ENCODE measurements around the gene MYLK4.
A peak's percentile ranks its signal among the peaks of the same experiment; 100 is the strongest.

Gene MYLK4

DNA sequence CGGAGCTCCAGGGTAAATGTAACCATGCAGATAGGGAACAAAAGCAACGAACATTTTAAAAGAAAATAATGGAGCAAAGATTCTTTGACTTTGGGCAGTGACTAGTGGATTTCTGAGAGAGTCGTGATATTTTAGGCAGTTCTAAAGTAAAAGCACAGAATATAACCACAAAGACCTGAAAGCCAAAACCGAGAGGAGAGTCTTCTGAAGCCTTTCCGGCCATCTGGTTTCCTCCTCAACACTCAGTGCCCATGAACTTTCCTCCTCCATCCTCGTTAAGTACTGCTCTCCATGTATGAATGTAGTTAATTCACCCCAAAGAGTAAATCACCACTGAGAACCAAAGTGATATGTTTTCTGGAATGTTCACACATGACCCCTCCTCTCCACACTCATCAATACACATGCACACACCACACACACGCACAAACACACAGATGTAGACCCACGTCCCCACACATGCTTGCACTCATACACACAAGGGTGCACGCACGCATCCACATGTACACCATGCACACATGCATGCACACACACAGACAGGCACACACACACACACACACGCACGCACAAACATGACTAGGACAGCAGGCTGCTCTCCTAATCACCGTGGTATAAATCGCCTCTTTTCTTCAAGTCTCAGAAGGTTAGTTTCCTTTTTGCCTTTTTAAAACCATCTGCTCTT is 109.5 kb downstream of the MYLK4 start:
- H3K36me3 ChIP-seq (ENCODE audit: control insufficient read depth, low read depth, low read length): no peaks in the 10 kb centered on the region
- no peaks in the 10 kb centered on the region for H3K27me3 ChIP-seq (ENCODE audit: control insufficient read depth, insufficient read depth, low read length)
- H3K4me1 ChIP-seq (ENCODE audit: control insufficient read depth, low read depth, low read length): peaks cover 14% of the 10 kb centered on the region
- H3K27ac ChIP-seq (ENCODE audit: low read length): no peak overlapping the region
- H3K4me3 ChIP-seq (ENCODE audit: low read length): no peak overlapping the region
- no peaks in the 10 kb centered on the region for H3K9me3 ChIP-seq (ENCODE audit: control insufficient read depth, low read depth, low read length)
- no peak overlapping the region for H3K9ac ChIP-seq (ENCODE audit: low read length)

DNA sequence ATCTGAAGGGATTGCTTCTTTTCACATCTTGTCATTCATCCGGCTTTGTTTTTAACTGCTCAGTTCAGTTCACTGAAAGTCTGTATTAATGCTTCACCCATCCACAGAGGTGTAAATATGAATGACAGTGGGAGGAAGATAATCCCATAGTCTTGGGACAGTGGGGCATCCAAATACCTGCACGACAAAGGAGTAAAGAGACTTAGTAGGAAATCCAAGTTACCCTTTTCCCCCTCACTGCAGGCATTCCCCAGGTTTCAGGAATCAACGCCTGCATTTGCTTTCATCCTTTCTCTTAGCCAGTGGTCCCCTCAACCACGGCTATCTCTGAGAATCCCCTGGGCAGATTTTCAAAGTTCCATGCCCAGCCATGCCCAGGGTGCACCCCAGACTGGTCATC is 110.2 kb downstream of the MYLK4 start:
- Histone ChIP-seq H3K36me3 (ENCODE audit: control insufficient read depth, low read depth, low read length) (no peaks in the 10 kb centered on the region), H3K27me3 (ENCODE audit: control insufficient read depth, insufficient read depth, low read length) (no peaks in the 10 kb centered on the region), H3K4me3 (ENCODE audit: low read length) (no peak overlapping the region), H3K9ac (ENCODE audit: low read length) (no peak overlapping the region), H3K9me3 (ENCODE audit: control insufficient read depth, low read depth, low read length) (no peaks in the 10 kb centered on the region), H3K27ac (ENCODE audit: low read length) (no peak overlapping the region), H3K4me1 (ENCODE audit: control insufficient read depth, low read depth, low read length) (peaks cover 14% of the 10 kb centered on the region)

DNA sequence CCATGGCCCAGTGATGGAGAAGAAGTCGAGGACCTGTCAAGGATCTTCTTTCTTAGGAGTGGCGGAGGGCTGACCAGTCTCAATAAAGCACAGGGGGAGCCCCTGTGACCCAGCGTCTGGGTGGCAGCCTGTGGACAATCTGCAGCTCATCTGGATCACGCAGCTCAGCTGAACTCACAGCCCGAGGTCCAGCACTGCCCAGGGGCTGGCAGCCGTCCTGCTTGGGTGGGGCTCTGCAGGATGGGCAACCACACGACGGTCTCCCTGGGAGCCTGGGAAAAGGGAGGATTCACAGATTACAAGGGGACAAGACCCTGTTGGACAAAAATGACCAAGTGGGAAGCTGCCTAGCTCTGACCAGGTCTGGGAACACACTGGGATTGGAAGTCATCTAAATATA is 110.8 kb downstream of the MYLK4 start:
- peaks cover 16% of the 10 kb centered on the region for H3K4me1 ChIP-seq (ENCODE audit: control insufficient read depth, low read depth, low read length)
- no peaks in the 10 kb centered on the region for H3K9me3 ChIP-seq (ENCODE audit: control insufficient read depth, low read depth, low read length)
- H3K27me3 ChIP-seq (ENCODE audit: control insufficient read depth, insufficient read depth, low read length): peaks cover 3% of the 10 kb centered on the region
- no peak overlapping the region for H3K27ac ChIP-seq (ENCODE audit: low read length)
- H3K36me3 ChIP-seq (ENCODE audit: control insufficient read depth, low read depth, low read length): no peaks in the 10 kb centered on the region
- no peak overlapping the region for H3K4me3 ChIP-seq (ENCODE audit: low read length)
- no peak overlapping the region for H3K9ac ChIP-seq (ENCODE audit: low read length)

DNA sequence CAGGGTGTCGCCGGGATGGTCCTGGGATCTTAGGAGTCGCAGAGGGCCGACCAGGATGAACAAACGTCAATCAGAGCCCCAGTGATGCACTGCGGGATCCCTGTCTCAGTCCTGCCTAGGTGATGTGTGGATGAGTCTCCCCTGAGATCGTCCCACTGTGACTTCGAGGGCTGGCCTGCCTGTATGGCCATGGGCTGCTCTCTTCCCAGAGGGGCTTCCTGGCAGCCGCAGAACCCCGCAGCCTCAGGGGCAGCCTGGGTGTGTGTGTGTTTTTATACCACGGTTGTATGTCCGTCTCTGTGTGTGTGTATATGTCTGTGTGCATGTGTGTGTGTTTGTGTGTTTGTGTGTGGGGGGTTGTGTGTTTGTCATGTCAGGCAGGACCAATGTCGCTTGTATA is 111.6 kb downstream of the MYLK4 start:
- Histone ChIP-seq H3K4me1 (ENCODE audit: control insufficient read depth, low read depth, low read length) (peaks cover 20% of the 10 kb centered on the region), H3K9me3 (ENCODE audit: control insufficient read depth, low read depth, low read length) (no peaks in the 10 kb centered on the region), H3K4me3 (ENCODE audit: low read length) (no peak overlapping the region), H3K27me3 (ENCODE audit: control insufficient read depth, insufficient read depth, low read length) (peaks cover 5% of the 10 kb centered on the region), H3K36me3 (ENCODE audit: control insufficient read depth, low read depth, low read length) (no peaks in the 10 kb centered on the region), H3K9ac (ENCODE audit: low read length) (no peak overlapping the region), H3K27ac (ENCODE audit: low read length) (no peak overlapping the region)

DNA sequence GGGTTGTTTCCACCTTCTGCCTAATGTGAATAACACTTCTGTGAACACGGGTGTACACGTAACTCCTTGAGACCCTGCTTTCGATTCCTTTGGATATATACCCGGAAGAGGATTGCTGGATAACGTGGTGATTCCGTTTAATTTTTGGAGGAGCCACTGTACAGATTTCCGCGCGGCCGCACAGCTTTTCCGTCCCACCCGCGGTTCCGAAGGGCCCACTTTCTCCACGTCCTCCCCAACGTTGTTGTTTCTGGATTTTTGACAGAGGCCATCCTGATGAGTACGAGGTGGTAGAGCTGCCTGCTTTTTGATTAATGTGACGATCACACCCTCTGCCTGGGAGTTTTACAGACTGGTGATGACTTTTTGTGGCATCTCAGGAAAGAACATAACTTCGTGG is 114.0 kb downstream of the MYLK4 start:
- no peak overlapping the region for H3K27ac ChIP-seq (ENCODE audit: low read length)
- no peak overlapping the region for H3K9ac ChIP-seq (ENCODE audit: low read length)
- H3K4me1 ChIP-seq (ENCODE audit: control insufficient read depth, low read depth, low read length): peaks cover 29% of the 10 kb centered on the region
- no peaks in the 10 kb centered on the region for H3K36me3 ChIP-seq (ENCODE audit: control insufficient read depth, low read depth, low read length)
- H3K27me3 ChIP-seq (ENCODE audit: control insufficient read depth, insufficient read depth, low read length): peaks cover 18% of the 10 kb centered on the region
- H3K4me3 ChIP-seq (ENCODE audit: low read length): no peak overlapping the region
- H3K9me3 ChIP-seq (ENCODE audit: control insufficient read depth, low read depth, low read length): no peaks in the 10 kb centered on the region

DNA sequence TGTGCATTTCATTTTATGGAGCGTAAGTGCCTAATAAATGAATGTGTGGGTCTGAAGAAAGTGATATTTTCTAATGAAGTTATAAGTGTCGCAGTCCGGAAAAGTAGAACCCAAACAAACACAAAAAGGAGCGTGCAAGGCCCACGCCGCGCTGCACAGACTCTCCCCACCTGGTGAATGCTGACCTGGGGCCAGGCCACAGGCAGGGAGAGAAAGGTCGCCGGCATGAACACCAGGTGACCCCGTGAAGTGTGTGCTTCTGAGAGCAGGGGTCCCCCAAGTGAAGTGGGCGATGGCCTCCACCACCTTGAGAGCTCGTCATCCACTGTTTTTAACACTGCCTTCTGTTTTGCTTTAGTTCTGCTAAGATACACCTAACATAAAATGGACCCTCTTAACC is 114.8 kb downstream of the MYLK4 start:
- peaks cover 24% of the 10 kb centered on the region for H3K4me1 ChIP-seq (ENCODE audit: control insufficient read depth, low read depth, low read length)
- no peak overlapping the region for H3K27ac ChIP-seq (ENCODE audit: low read length)
- H3K4me3 ChIP-seq (ENCODE audit: low read length): no peak overlapping the region
- H3K9ac ChIP-seq (ENCODE audit: low read length): no peak overlapping the region
- H3K9me3 ChIP-seq (ENCODE audit: control insufficient read depth, low read depth, low read length): no peaks in the 10 kb centered on the region
- H3K36me3 ChIP-seq (ENCODE audit: control insufficient read depth, low read depth, low read length): no peaks in the 10 kb centered on the region
- peaks cover 18% of the 10 kb centered on the region for H3K27me3 ChIP-seq (ENCODE audit: control insufficient read depth, insufficient read depth, low read length)

DNA sequence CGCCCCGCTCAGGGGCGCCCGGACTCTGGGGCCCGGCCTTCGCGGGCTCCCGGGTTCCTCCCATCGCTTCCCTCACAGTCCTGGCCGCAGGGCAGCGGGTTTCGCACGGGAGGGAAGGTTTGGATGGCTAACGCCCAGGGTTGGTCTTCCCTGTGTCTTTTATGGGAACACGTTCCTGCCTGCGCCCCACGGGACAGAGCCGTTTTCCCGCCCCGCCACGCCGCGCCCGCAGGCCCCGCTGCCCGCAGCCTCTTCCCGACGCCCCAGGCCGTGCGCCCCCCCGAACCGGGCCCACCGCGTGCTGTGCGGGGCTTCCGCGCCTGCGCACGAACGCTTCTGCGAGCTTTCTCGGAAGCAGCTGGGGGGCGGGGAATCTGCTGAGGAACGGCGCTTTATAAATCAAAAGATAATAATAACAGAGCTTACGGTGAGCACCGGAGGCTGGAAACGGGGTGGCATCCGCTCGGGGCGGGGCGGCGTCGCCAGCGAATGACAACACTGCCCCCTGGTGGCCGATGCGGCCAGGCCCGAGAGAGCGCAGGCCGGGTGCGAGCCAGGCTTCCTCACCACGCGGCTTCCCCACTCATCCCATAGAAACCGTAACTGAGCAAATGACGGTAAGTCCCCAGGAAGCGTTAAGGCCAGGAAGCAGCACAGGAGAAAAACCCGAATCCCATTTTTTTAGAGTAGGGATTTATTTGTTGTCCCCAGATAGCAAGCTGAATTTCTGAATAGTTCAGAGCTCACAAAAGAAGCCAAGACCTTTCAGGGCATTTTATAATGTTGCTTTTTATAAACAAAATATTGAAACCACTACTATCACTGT is 116.4 kb downstream of the MYLK4 start:
- Histone ChIP-seq H3K4me1 (ENCODE audit: control insufficient read depth, low read depth, low read length) (peaks cover 16% of the 10 kb centered on the region), H3K36me3 (ENCODE audit: control insufficient read depth, low read depth, low read length) (no peaks in the 10 kb centered on the region), H3K27me3 (ENCODE audit: control insufficient read depth, insufficient read depth, low read length) (peaks cover 18% of the 10 kb centered on the region), H3K9me3 (ENCODE audit: control insufficient read depth, low read depth, low read length) (no peaks in the 10 kb centered on the region), H3K9ac (ENCODE audit: low read length) (peak overlapping the region; percentile 50), H3K27ac (ENCODE audit: low read length) (no peak overlapping the region), H3K4me3 (ENCODE audit: low read length) (peak overlapping the region; percentile 54)

DNA sequence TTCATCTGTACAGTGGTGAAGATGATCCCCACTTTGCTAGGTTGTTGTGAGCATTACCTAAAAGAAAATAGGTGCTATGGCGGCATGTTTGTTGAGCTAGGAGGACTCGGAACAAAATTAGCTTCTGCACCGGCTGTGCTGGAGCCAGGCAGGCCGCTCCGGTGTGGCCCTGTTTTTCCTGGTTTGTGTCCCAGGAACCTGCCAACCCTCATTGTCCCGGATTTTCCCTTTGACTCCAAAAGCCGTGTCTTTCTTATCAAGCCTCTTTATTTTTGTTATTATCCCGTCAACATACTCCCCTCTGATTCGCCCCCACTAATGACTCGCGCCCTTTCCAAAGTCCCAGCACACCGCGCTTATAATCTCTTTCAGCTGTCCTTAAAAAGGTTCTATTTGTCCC is 117.0 kb downstream of the MYLK4 start:
- peak overlapping the region; percentile 50 for H3K9ac ChIP-seq (ENCODE audit: low read length)
- H3K9me3 ChIP-seq (ENCODE audit: control insufficient read depth, low read depth, low read length): no peaks in the 10 kb centered on the region
- peak overlapping the region; percentile 54 for H3K4me3 ChIP-seq (ENCODE audit: low read length)
- no peaks in the 10 kb centered on the region for H3K36me3 ChIP-seq (ENCODE audit: control insufficient read depth, low read depth, low read length)
- H3K27ac ChIP-seq (ENCODE audit: low read length): no peak overlapping the region
- peaks cover 16% of the 10 kb centered on the region for H3K4me1 ChIP-seq (ENCODE audit: control insufficient read depth, low read depth, low read length)
- H3K27me3 ChIP-seq (ENCODE audit: control insufficient read depth, insufficient read depth, low read length): peaks cover 18% of the 10 kb centered on the region

DNA sequence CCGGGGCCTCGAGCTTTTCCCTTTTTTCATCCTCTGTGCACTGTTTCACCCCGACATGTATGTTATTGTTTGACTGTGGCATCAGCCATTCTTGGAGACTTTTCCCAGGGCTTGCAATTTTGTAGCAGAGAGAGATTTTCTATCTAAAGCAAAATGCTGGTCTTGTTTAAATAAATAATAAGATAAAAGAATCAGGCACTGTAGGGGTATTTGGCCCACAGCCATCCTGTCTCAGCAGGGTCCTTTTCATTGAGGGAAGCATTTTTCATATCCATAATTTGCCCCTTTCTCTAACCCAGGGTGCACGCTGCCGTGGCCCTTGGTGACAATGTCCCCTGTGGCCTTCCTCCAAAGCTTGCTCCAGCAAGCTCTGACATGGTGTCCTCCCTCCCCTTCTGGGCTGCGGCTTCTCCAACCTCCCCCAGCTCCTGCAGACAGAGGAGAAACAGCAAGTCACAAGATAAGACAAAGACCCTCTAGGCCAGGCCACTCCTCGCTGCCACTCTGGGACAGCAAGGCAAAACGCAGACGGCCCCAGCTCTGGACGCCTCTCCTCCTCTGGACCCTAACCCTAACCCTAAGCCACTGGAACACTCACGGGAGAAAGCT is 117.6 kb downstream of the MYLK4 start:
- peak overlapping the region; percentile 54 for H3K4me3 ChIP-seq (ENCODE audit: low read length)
- no peak overlapping the region for H3K9ac ChIP-seq (ENCODE audit: low read length)
- H3K36me3 ChIP-seq (ENCODE audit: control insufficient read depth, low read depth, low read length): no peaks in the 10 kb centered on the region
- H3K27ac ChIP-seq (ENCODE audit: low read length): no peak overlapping the region
- no peaks in the 10 kb centered on the region for H3K9me3 ChIP-seq (ENCODE audit: control insufficient read depth, low read depth, low read length)
- H3K27me3 ChIP-seq (ENCODE audit: control insufficient read depth, insufficient read depth, low read length): peaks cover 18% of the 10 kb centered on the region
- H3K4me1 ChIP-seq (ENCODE audit: control insufficient read depth, low read depth, low read length): peaks cover 16% of the 10 kb centered on the region

DNA sequence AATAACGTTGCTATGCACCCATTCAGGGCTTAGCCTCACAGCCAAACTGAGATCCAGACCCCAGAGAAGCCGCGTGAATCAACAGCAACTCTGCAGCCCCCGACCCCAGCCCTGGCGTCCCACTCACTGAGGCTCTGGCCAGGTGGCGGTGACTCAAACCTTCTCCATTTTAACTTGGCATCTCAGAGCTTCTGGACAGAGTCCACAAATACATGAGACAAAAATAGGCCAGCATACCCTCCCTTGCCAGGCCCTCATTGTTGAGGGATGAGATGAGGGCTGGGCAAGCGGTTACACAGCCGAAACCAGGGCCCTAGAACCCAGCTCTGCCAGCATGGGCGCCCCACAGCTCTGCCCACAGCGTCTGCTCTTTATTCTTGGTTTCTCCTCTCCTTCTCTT is 118.4 kb downstream of the MYLK4 start:
- H3K9me3 ChIP-seq (ENCODE audit: control insufficient read depth, low read depth, low read length): no peaks in the 10 kb centered on the region
- H3K27me3 ChIP-seq (ENCODE audit: control insufficient read depth, insufficient read depth, low read length): peaks cover 18% of the 10 kb centered on the region
- H3K36me3 ChIP-seq (ENCODE audit: control insufficient read depth, low read depth, low read length): no peaks in the 10 kb centered on the region
- no peak overlapping the region for H3K9ac ChIP-seq (ENCODE audit: low read length)
- H3K4me3 ChIP-seq (ENCODE audit: low read length): no peak overlapping the region
- H3K27ac ChIP-seq (ENCODE audit: low read length): no peak overlapping the region
- H3K4me1 ChIP-seq (ENCODE audit: control insufficient read depth, low read depth, low read length): peaks cover 16% of the 10 kb centered on the region

DNA sequence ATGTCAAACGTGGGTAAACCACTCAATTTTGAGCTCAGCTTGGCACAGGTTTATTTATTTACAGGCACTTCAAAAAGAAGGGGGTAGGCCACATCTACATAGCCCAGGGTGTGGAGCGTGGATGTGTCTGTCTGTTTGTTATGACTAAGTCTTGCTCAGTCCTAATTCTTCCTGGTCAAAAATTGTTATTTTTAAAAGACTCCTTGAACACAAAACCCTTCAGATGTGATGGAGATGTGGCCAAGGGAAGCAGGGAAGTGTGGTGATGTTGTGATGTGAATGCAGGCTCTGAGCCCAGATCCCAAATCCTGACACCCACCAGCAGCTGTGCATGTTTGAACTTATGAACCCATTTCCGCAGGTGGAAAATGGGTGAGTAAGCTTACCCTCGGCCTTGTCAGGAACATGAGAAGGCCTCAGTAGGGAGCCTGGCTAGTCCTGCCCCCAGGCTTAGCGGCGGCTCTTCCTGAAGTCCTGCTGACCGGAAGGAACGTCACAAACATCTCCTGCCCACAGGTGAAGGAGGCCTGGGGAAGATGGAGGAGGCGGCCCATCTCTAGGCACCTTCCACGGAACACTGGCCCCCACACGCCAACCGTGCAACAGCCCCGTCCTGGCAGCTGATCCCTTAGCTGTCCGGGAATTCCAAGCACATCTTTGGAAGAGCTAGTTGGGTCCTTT is 119.7 kb downstream of the MYLK4 start:
- peaks cover 16% of the 10 kb centered on the region for H3K4me1 ChIP-seq (ENCODE audit: control insufficient read depth, low read depth, low read length)
- H3K9me3 ChIP-seq (ENCODE audit: control insufficient read depth, low read depth, low read length): no peaks in the 10 kb centered on the region
- H3K27ac ChIP-seq (ENCODE audit: low read length): no peak overlapping the region
- peaks cover 18% of the 10 kb centered on the region for H3K27me3 ChIP-seq (ENCODE audit: control insufficient read depth, insufficient read depth, low read length)
- H3K4me3 ChIP-seq (ENCODE audit: low read length): no peak overlapping the region
- H3K9ac ChIP-seq (ENCODE audit: low read length): no peak overlapping the region
- no peaks in the 10 kb centered on the region for H3K36me3 ChIP-seq (ENCODE audit: control insufficient read depth, low read depth, low read length)
